Activated T-helper 2 cell treated with anti-CD3 and anti-CD28 coated beads, Interferon-gamma antibody, Interleukin-2, Interleukin-4, amounts not matched to agents 10 μg/mL and 5 μg/mL and 100 μg/mL, durations not matched to agents 14 hours and 24 hours and 36 hours (primary cell): Measurements from ENCODE around the gene SDSL. TPM values are rescaled to one million over a fixed set of nuclear protein-coding genes. Genes with fewer than 3 reads are reported as not detected.

Experiments
- DNase-seq: peaks from one replicate; pipeline ENCODE4 v3.0.0; 2021; ENCODE audit warnings: low spot score
- H3K27ac Mint-ChIP-seq: one replicate; pipeline ENCODE4 v1.8.0; 2021; ENCODE audit warnings: mixed read lengths
- H3K27me3 Mint-ChIP-seq: one replicate; pipeline ENCODE4 v1.8.0; 2021; ENCODE audit warnings: low read depth, mixed read lengths
- H3K36me3 Mint-ChIP-seq: one replicate; pipeline ENCODE4 v1.8.0; 2021; ENCODE audit warnings: low read depth, mixed read lengths
- H3K4me1 Mint-ChIP-seq: one replicate; pipeline ENCODE4 v1.8.0; 2021; ENCODE audit warnings: low read depth, mixed read lengths
- H3K4me3 Mint-ChIP-seq: one replicate; pipeline ENCODE4 v1.8.0; 2021; ENCODE audit warnings: low read depth, mild to moderate bottlenecking, moderate library complexity, mixed read lengths
- H3K9me3 Mint-ChIP-seq: one replicate; pipeline ENCODE4 v1.8.0; 2021; ENCODE audit warnings: mixed read lengths
- intact Hi-C: fragments of 100-400 bp; cut with micrococcal nuclease; formaldehyde crosslinking; loops from one replicate; pipeline ENCODE4 v1.15.1; 2023
- total RNA-seq: library from RNA; stranded (reverse); gene quantifications from 2 replicates; pipeline ENCODE4 v1.2.3, GENCODE V29; 2022

The SDSL gene
- total RNA-seq, 1 donor from 2014 or later: 0.46 TPM

DNA sequence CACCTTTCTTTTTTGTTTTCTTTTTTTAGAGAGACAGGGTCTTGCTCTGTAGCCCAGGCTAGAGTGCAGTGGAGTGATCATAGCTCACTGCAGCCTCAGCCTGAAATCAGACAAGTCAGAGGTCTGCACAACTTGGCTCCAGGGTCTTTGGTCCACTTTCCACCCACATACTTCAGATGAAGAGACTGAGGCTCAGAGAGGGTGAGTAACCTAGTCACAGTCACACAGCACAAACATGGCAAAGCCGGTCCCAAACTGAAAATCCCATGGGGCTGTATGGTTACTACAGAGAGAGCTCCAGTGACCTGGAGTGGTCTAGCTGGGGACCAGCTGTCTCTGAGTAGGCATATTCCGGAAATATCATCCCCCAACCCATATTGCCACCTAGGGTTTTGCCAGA, 30.3 kb downstream of the SDSL start:
- DNase-seq: no peak
- peaks cover 7% of the 10 kb centered on the region for H3K27me3 Mint-ChIP-seq
- no peaks in the 10 kb centered on the region for H3K9me3 Mint-ChIP-seq
- no peaks in the 10 kb centered on the region for H3K36me3 Mint-ChIP-seq
- intact Hi-C loops: no loop called here
- H3K4me3 Mint-ChIP-seq: no peak overlapping the region
- H3K4me1 Mint-ChIP-seq: no peaks in the 10 kb centered on the region
- no peak overlapping the region for H3K27ac Mint-ChIP-seq

DNA sequence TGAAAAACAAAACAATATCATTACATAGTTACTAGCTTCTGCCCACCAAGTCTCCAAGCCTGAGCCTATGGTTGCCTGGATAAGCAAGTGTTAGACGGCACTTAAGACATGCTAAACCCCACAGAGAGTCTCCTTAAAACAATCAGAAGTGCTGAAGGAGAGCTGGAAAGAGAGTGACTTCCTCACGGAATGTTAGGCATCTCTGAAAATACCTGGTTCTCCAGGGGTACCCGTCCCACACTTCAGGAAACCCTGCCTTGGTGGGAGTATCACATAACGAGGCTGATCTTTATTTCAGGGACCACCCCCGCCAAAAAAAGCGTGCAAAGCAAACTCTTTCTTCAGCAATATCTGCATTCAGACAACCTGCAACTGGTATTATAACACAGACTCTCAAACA, 31.1 kb downstream of the SDSL start:
- Mint-ChIP-seq H3K27ac (no peak overlapping the region), H3K4me1 (no peaks in the 10 kb centered on the region), H3K36me3 (no peaks in the 10 kb centered on the region), H3K9me3 (no peaks in the 10 kb centered on the region), H3K4me3 (no peak overlapping the region), H3K27me3 (peaks cover 6% of the 10 kb centered on the region)
- intact Hi-C loops: no loop called here
- DNase-seq: no peak

DNA sequence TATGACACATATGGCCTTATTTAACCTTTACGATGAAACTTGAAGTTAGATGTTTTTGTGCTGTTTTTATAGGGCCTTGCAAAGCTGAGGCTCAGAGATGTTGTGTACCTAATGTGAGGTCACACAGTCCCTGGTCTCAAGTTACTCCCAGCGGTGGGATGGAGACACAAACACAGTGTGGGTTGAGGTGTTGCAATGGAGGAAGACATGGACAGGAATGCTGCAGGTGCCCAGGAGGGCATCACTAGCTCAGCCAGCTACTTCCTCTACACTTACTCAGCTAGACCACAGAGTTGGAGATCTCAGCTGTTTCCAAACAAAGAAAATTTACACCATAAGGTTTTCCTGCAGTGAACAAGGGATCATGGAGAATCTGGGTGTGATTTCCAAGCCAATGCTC, 34.0 kb downstream of the SDSL start:
- H3K4me3 Mint-ChIP-seq: no peak overlapping the region
- no peaks in the 10 kb centered on the region for H3K9me3 Mint-ChIP-seq
- H3K27ac Mint-ChIP-seq: no peak overlapping the region
- H3K27me3 Mint-ChIP-seq: peaks cover 14% of the 10 kb centered on the region
- H3K4me1 Mint-ChIP-seq: no peaks in the 10 kb centered on the region
- no peaks in the 10 kb centered on the region for H3K36me3 Mint-ChIP-seq
- no peak for DNase-seq
- intact Hi-C loops: no loop called here

DNA sequence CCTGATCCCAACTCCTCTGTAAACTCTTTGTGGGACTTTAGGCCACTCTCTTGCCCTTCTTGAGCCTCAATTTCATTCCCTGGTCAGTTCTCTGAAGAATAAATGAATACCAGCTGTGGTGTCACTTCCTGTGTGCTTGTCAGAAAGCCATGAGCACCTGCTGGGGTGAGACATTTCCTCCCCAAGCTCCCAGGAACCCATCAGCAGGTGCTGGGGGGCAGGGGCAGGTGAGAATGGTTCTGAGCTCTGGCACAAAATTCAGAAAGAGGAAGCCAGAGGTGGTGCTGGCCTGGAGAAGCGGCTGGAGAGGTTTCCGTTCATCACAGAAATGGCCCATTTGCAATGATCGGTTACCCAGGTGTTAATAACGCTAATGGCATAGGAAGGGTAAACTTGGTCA, 34.6 kb downstream of the SDSL start:
- Mint-ChIP-seq H3K27me3 (peaks cover 18% of the 10 kb centered on the region), H3K36me3 (no peaks in the 10 kb centered on the region), H3K27ac (no peak overlapping the region), H3K9me3 (no peaks in the 10 kb centered on the region), H3K4me1 (peaks cover 2% of the 10 kb centered on the region), H3K4me3 (no peak overlapping the region)
- intact Hi-C loops: no loop called here
- no peak for DNase-seq

DNA sequence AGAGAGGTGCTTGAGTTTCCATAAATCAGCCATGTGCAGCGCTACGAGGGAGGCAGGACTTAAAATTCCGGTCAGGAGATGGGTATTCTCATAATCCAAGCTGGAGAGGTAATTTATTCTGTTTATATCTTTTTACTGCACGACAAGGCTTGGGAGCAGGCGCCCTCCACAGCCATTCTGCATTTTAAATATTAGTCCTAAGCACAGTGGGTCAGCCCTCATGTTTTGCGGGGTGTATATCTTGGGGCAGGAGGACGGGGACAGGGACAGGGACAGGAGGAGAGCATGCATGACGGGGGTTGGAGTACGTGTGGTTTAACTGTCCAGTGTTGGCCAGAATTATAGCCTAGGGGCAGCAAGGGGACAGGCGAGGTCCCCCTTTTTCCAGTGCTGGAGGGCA, 35.0 kb downstream of the SDSL start:
- Mint-ChIP-seq H3K4me1 (peaks cover 2% of the 10 kb centered on the region), H3K27me3 (peaks cover 21% of the 10 kb centered on the region), H3K4me3 (no peak overlapping the region), H3K9me3 (no peaks in the 10 kb centered on the region), H3K27ac (no peak overlapping the region), H3K36me3 (no peaks in the 10 kb centered on the region)
- no peak for DNase-seq
- intact Hi-C loops: no loop called here

DNA sequence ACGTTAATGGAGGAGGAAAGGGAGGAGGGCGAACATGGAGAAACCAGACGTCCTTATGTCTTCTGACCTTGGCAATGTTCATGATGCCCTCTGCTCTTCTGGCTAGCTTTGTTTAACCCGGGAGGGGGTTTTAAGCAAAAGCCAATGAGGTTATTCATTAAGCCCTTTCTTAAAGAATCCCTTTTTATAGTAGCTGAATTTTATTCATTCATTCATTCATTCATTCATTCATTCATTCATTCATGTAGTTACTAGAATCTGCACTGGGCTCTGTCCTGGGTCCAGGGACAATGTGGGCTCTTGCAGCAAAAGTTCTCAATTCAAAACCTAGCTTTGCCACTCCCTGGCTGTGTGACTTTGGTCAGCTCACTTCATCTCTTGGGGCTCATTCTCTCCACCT, 35.5 kb downstream of the SDSL start:
- H3K4me1 Mint-ChIP-seq: peaks cover 5% of the 10 kb centered on the region
- no peak overlapping the region for H3K4me3 Mint-ChIP-seq
- H3K36me3 Mint-ChIP-seq: no peaks in the 10 kb centered on the region
- H3K27ac Mint-ChIP-seq: no peak overlapping the region
- intact Hi-C loops: no loop called here
- DNase-seq: no peak
- peaks cover 25% of the 10 kb centered on the region for H3K27me3 Mint-ChIP-seq
- H3K9me3 Mint-ChIP-seq: no peaks in the 10 kb centered on the region

DNA sequence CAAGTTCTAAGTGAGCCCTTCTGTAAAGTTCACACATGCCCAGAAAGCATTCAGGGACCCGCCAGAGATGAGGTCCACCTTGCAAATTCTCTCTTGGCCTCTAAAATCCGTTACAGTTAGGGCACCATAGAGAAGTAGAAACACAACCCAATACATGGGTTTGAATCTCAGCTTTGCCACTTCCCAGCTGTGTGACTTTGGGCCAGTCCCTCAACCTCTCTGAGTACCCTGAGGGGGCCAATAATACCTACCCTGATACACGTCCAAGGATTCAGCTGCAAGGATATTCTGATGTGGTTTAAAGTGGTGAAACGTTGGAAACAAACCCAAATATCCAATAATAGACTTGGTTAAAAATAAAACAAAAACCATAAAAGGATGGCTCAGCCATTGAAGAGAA, 37.8 kb downstream of the SDSL start:
- H3K4me1 Mint-ChIP-seq: peaks cover 12% of the 10 kb centered on the region
- H3K27ac Mint-ChIP-seq: no peak overlapping the region
- intact Hi-C loops: loop anchor here (5.0 kb wide), 1 partner anchor 452 kb away; no protein-coding TSS in a partner anchor
- no peaks in the 10 kb centered on the region for H3K36me3 Mint-ChIP-seq
- no peak overlapping the region for H3K4me3 Mint-ChIP-seq
- peaks cover 41% of the 10 kb centered on the region for H3K27me3 Mint-ChIP-seq
- H3K9me3 Mint-ChIP-seq: no peaks in the 10 kb centered on the region
- no peak for DNase-seq

DNA sequence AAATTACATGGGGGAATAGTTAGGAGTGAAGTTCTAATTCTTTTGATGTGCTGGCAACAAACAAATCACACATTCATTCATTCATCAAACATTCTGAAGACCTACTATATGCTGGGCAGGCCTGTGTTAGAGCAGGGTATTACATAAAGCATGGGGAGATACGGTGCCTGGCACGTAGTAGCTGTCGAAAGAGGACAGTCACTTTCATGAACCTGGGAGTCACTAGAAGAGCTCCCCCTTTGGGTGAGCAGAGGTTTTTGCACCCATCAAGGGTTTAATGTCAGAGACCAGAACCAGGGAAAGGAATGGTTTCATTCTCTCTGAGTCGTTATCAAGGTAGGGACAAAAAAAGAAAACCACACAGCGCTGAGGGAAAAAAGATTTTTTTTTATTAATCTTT, 39.5 kb downstream of the SDSL start:
- no peaks in the 10 kb centered on the region for H3K9me3 Mint-ChIP-seq
- intact Hi-C loops: loop anchor here (5.0 kb wide), 1 partner anchor 451 kb away; no protein-coding TSS in a partner anchor
- H3K27ac Mint-ChIP-seq: no peak overlapping the region
- H3K36me3 Mint-ChIP-seq: no peaks in the 10 kb centered on the region
- peaks cover 48% of the 10 kb centered on the region for H3K27me3 Mint-ChIP-seq
- H3K4me1 Mint-ChIP-seq: peaks cover 12% of the 10 kb centered on the region
- no peak for DNase-seq
- H3K4me3 Mint-ChIP-seq: no peak overlapping the region

DNA sequence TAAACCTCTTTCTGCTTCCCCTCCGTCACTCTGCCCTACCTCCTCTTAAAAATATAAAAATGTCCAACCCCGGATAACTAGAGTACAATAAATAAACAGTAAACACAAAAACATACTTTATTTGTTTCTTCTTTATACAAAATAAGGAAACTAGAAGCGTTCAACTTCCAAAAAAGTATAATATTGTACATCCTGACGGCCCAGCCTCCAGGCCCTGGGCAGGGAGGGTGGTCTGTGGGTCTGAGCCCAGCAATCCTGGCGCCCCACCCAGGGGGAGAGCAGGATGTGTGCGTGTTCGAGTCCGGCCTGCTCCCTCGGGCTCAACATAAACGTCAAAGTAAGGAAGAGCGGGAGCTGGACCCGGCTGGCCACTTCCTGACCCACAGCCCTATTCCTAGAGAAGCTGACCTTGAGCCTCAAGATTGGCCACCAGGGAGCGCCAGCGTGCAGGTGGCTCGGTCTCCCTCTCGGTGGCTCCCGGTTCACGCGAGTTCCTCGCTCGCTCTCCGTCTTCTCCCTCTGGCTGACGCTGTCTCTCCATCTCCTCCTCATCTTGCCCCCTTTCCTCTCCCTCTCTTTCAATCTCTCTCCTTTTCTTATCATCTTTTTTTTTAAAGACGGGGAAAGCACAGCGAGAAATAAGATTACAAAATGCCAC, 40.1 kb downstream of the SDSL start:
- peaks cover 12% of the 10 kb centered on the region for H3K4me1 Mint-ChIP-seq
- no peaks in the 10 kb centered on the region for H3K36me3 Mint-ChIP-seq
- intact Hi-C loops: loop anchor here (5.0 kb wide), 1 partner anchor 450 kb away; no protein-coding TSS in a partner anchor
- DNase-seq: peak; percentile 46
- no peaks in the 10 kb centered on the region for H3K9me3 Mint-ChIP-seq
- peak overlapping the region; percentile 31 for H3K4me3 Mint-ChIP-seq
- peak overlapping the region; percentile 31 for H3K27ac Mint-ChIP-seq
- H3K27me3 Mint-ChIP-seq: peaks cover 53% of the 10 kb centered on the region

DNA sequence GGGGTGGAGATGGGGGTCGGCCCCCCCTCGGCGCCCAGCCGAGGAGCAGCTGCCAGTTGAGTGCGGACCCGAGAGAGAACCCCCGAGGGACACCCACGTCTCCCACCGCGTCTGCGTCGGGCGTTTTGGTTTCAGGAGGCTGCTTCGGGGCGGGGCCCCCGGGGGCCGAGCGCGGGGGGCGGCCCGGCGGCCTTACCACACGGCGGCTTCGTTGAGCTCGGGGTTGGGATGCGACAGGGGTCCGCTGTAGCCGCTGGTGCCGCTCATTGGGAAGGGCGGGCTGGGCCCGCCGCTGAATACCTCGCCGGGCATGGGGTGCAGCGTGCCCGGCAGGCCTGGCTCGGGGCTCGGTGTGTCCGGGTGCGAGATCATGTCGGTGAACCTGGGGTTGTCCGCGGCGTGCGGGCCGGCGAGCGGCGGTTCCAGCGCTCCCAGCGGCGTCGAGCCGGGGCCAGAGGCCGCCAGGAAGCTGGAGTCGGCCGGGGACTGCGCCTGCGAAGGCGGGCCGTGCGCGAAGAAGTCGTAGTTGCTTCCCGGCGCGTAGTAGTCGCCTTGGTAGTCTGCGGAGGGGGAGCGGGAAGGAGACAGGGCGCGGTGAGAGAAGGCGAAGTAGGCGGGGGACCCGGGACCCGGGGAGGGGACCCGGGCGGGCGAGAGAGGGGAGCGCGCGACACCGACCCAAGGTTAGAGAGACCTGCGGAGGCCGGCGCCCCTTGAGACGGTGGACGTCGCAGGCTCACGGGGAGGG, 41.0 kb downstream of the SDSL start:
- intact Hi-C loops: loop anchor here (1.0 to 5.0 kb wide), 2 partner anchors 8 to 449 kb away; partner anchors contain the start of gene LHX5
- Mint-ChIP-seq H3K27ac (peak overlapping the region; percentile 50), H3K9me3 (no peaks in the 10 kb centered on the region), H3K36me3 (no peaks in the 10 kb centered on the region), H3K4me1 (peaks cover 12% of the 10 kb centered on the region), H3K27me3 (peaks cover 56% of the 10 kb centered on the region), H3K4me3 (no peak overlapping the region)
- no peak for DNase-seq

DNA sequence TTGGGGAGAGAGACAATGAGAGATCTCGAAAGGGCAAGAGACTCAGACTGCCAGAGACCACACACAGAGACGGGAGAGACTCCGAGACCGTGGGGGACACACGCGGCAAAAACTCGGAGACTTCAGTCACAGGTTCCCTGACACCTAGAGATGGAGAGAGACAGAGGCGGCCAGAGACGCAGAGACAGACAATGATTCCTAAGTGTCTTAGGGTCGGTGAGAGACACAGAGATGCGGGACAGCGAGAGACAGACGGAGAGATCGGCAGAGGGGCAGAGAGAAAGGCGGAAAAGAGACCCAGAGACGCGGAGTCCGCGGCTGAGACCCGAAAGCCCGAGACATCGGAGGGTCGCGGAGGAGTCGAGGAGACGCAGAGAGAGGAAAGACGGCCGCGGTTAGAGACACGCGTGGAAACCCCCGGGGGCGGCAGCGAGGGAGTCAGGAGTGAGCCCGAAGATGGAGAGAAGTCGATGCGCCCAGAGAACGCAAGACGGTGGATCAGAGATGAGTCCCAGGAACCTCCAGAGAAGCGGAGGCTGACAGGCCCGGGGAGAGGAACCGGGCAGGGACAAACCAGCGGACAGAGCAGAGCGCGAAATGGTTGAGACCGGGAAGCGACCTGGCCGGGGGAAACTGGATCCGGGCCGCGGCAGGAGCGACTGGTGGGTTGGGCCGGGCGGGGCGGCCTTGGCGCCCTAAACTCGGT, 41.7 kb downstream of the SDSL start:
- H3K27ac Mint-ChIP-seq: peak overlapping the region; percentile 50
- no peaks in the 10 kb centered on the region for H3K9me3 Mint-ChIP-seq
- intact Hi-C loops: loop anchor here (1.0 to 5.0 kb wide), 4 partner anchors 7 to 1203 kb away; partner anchors contain the start of gene LHX5
- peaks cover 61% of the 10 kb centered on the region for H3K27me3 Mint-ChIP-seq
- H3K36me3 Mint-ChIP-seq: no peaks in the 10 kb centered on the region
- H3K4me3 Mint-ChIP-seq: no peak overlapping the region
- peaks cover 12% of the 10 kb centered on the region for H3K4me1 Mint-ChIP-seq
- no peak for DNase-seq

DNA sequence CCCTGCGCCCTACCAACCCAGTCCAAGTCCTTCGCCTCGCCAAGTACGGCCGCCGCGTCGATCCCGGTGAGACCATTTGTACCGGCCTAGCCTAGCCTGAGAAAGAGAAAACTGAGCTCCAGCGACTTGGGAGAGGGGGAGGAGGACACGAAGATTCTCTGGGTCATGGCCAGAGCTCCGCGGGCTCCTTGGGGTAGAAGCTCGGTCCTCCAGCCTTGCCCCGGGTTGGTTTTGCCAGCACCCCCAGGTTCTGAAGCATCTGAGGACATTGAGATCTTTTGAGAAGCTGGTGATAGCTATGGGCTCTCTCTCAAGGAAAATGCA, 42.2 kb downstream of the SDSL start:
- no peak overlapping the region for H3K4me3 Mint-ChIP-seq
- no peaks in the 10 kb centered on the region for H3K9me3 Mint-ChIP-seq
- no peak overlapping the region for H3K27ac Mint-ChIP-seq
- no peaks in the 10 kb centered on the region for H3K36me3 Mint-ChIP-seq
- peaks cover 12% of the 10 kb centered on the region for H3K4me1 Mint-ChIP-seq
- peaks cover 63% of the 10 kb centered on the region for H3K27me3 Mint-ChIP-seq
- DNase-seq: no peak
- intact Hi-C loops: loop anchor here (2.0 to 5.0 kb wide), 3 partner anchors 16 to 1202 kb away; no protein-coding TSS in a partner anchor
